ENCODE data around the gene CAB39L. TPM values are rescaled to one million over a fixed set of nuclear protein-coding genes. Genes with fewer than 3 reads are reported as not detected.

CAB39L gene
- polyA plus RNA-seq, 1 of the 3 experiments (the other 2 are of a cell fraction) = 2.6 TPM

DNA sequence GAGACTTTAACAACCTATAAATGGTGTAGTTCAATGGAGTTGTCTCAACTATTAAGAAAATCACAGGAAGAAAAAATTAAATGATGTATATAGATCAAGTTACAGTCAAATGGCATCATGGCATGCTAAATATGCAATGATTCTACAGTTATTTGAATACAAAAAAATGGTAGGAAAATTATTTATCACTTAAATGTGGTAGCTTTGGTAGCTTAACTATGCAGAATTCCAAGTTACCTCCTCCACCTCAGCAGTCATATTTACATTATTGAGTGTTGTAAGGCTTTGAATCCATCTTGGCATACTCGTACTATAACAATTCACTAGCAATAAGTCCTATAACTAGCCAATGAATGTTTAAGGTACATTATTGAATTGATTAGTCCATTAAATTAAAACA is 36.8 kb downstream of the CAB39L start:
- no peak overlapping the region for H3K9ac ChIP-seq
- no peak for DNase-seq
- no peaks in the 10 kb centered on the region for H3K79me2 ChIP-seq (ENCODE audit: insufficient read depth)
- TF ChIP-seq, protein P1, sequence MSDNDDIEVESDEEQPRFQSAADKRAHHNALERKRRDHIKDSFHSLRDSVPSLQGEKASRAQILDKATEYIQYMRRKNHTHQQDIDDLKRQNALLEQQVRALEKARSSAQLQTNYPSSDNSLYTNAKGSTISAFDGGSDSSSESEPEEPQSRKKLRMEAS (IDR thresholded peaks at IDR 0.05; ENCODE audit: low read depth) = no peak
- TF ChIP-seq, protein P2, sequence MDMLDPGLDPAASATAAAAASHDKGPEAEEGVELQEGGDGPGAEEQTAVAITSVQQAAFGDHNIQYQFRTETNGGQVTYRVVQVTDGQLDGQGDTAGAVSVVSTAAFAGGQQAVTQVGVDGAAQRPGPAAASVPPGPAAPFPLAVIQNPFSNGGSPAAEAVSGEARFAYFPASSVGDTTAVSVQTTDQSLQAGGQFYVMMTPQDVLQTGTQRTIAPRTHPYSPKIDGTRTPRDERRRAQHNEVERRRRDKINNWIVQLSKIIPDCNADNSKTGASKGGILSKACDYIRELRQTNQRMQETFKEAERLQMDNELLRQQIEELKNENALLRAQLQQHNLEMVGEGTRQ (IDR thresholded peaks at IDR 0.05; ENCODE audit: borderline replicate concordance, low read depth, low read length) = no peak
- TF ChIP-seq TEAD4 (IDR thresholded peaks at IDR 0.05; ENCODE audit: borderline replicate concordance, insufficient read depth) (no peak), USF1 (IDR thresholded peaks at IDR 0.05; ENCODE audit: borderline replicate concordance, low read depth) (no peak), GABPA (IDR thresholded peaks at IDR 0.05; ENCODE audit: low read depth) (no peak), CHD2 (IDR thresholded peaks at IDR 0.05; ENCODE audit: low read length, partially characterized antibody) (no peak), FOSL2 (IDR thresholded peaks at IDR 0.05; ENCODE audit: borderline replicate concordance, low read depth) (no peak), NRF1 (IDR thresholded peaks at IDR 0.05; ENCODE audit: low read depth, low read length) (no peak), RXRA (IDR thresholded peaks at IDR 0.05; ENCODE audit: borderline replicate concordance, low read depth) (no peak), FOXM1 (IDR thresholded peaks at IDR 0.05; ENCODE audit: low read depth) (no peak), IRF3 (IDR thresholded peaks at IDR 0.05; ENCODE audit: low read depth, low read length) (no peak), NFIC (IDR thresholded peaks at IDR 0.05; ENCODE audit: borderline replicate concordance) (no peak), SMC3 (IDR thresholded peaks at IDR 0.05; ENCODE audit: low read depth, low read length) (no peak), EP300 (IDR thresholded peaks at IDR 0.05; ENCODE audit: borderline replicate concordance in 1 of 2, low read depth in 1 of 2, low read length in 1 of 2) (no peak), RCOR1 (IDR thresholded peaks at IDR 0.05; ENCODE audit: low read length) (no peak), RFX5 (IDR thresholded peaks at IDR 0.05; ENCODE audit: low read length) (no peak)
- POLR2A ChIA-PET = no interaction called here
- no peaks in the 10 kb centered on the region for H3K4me1 ChIP-seq (ENCODE audit: control insufficient read depth in 1 of 2, insufficient read depth in 2 of 2, low read depth in 1 of 2, low read length in 1 of 2)
- no peaks in the 10 kb centered on the region for H4K20me1 ChIP-seq (ENCODE audit: insufficient read depth)
- no peak overlapping the region for H3K27ac ChIP-seq (ENCODE audit: low read depth in 2 of 2, low read length in 1 of 2)
- H2AFZ ChIP-seq (ENCODE audit: low read depth) = no peak overlapping the region
- peaks cover 8% of the 10 kb centered on the region for H3K9me3 ChIP-seq
- CTCF ChIA-PET = no interaction called here
- H3K9me2 ChIP-seq = no peaks in the 10 kb centered on the region
- no peak overlapping the region for H3K4me3 ChIP-seq (ENCODE audit: low read depth in 2 of 2, low read length in 1 of 2)
- H3K27me3 ChIP-seq (ENCODE audit: insufficient read depth) = no peaks in the 10 kb centered on the region
- H3F3A ChIP-seq (replicated peaks; ENCODE audit: insufficient read depth) = no peaks in the 10 kb centered on the region
- H3K4me2 ChIP-seq = no peak overlapping the region
- H3K36me3 ChIP-seq (replicated peaks in 1 of 2; ENCODE audit: control insufficient read depth in 1 of 2, insufficient read depth in 2 of 2, low read length in 1 of 2) = no peaks in the 10 kb centered on the region
- 100% methylated on average over 1 of the region's 1 CpG for WGBS (ENCODE audit: low lambda C conversion rate)

GRCh38 chr13:49404703-49405020 is 39.2 kb downstream of the CAB39L start:
- H3K4me2 ChIP-seq = no peak overlapping the region
- H3K4me3 ChIP-seq (ENCODE audit: low read depth in 2 of 2, low read length in 1 of 2) = no peak overlapping the region
- no peaks in the 10 kb centered on the region for H3K27me3 ChIP-seq (ENCODE audit: insufficient read depth)
- no peaks in the 10 kb centered on the region for H3F3A ChIP-seq (replicated peaks; ENCODE audit: insufficient read depth)
- WGBS (ENCODE audit: low lambda C conversion rate) = 93% methylated on average over 1 of the region's 1 CpG
- no peak overlapping the region for H3K9ac ChIP-seq
- no peaks in the 10 kb centered on the region for H3K36me3 ChIP-seq (replicated peaks in 1 of 2; ENCODE audit: control insufficient read depth in 1 of 2, insufficient read depth in 2 of 2, low read length in 1 of 2)
- ChIA-PET POLR2A (no interaction called here), CTCF (no interaction called here)
- no peak overlapping the region for H3K27ac ChIP-seq (ENCODE audit: low read depth in 2 of 2, low read length in 1 of 2)
- no peaks in the 10 kb centered on the region for H4K20me1 ChIP-seq (ENCODE audit: insufficient read depth)
- peaks cover 8% of the 10 kb centered on the region for H3K9me3 ChIP-seq
- no peaks in the 10 kb centered on the region for H3K9me2 ChIP-seq
- no peak overlapping the region for H2AFZ ChIP-seq (ENCODE audit: low read depth)
- no peaks in the 10 kb centered on the region for H3K79me2 ChIP-seq (ENCODE audit: insufficient read depth)
- H3K4me1 ChIP-seq (ENCODE audit: control insufficient read depth in 1 of 2, insufficient read depth in 2 of 2, low read depth in 1 of 2, low read length in 1 of 2) = no peaks in the 10 kb centered on the region
- no peak for DNase-seq
- TF ChIP-seq EP300 (IDR thresholded peaks at IDR 0.05; ENCODE audit: borderline replicate concordance in 1 of 2, low read depth in 1 of 2, low read length in 1 of 2) (no peak), FOXJ3 (CRISPR knock-in tag; IDR thresholded peaks at IDR 0.05) (no peak), RXRA (IDR thresholded peaks at IDR 0.05; ENCODE audit: borderline replicate concordance, low read depth) (no peak), CHD2 (IDR thresholded peaks at IDR 0.05; ENCODE audit: low read length, partially characterized antibody) (no peak), GABPA (IDR thresholded peaks at IDR 0.05; ENCODE audit: low read depth) (no peak), REST (IDR thresholded peaks at IDR 0.05; ENCODE audit: low read depth, low read length) (no peak)
- TF ChIP-seq, protein P3, sequence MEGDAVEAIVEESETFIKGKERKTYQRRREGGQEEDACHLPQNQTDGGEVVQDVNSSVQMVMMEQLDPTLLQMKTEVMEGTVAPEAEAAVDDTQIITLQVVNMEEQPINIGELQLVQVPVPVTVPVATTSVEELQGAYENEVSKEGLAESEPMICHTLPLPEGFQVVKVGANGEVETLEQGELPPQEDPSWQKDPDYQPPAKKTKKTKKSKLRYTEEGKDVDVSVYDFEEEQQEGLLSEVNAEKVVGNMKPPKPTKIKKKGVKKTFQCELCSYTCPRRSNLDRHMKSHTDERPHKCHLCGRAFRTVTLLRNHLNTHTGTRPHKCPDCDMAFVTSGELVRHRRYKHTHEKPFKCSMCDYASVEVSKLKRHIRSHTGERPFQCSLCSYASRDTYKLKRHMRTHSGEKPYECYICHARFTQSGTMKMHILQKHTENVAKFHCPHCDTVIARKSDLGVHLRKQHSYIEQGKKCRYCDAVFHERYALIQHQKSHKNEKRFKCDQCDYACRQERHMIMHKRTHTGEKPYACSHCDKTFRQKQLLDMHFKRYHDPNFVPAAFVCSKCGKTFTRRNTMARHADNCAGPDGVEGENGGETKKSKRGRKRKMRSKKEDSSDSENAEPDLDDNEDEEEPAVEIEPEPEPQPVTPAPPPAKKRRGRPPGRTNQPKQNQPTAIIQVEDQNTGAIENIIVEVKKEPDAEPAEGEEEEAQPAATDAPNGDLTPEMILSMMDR (IDR thresholded peaks at IDR 0.05) = no peak
- TF ChIP-seq, protein P1 (IDR thresholded peaks at IDR 0.05; ENCODE audit: low read depth) = no peak
